Esophagus squamous epithelium (tissue), 5 donors: Measurements from ENCODE around the gene SLC4A3. TPM values are rescaled to one million over a fixed set of nuclear protein-coding genes. Genes with fewer than 3 reads are reported as not detected.

ENCODE experiments used
- DNase-seq: peaks from one replicate; lab custom pipeline; 2025; lab: John Stamatoyannopoulos, UW
- H3K27ac ChIP-seq, 4 donors: fragments of 200-600 bp; sonication (generic); one replicate each; pipeline ENCODE4 v1.5.1; 2016 to 2019; ENCODE audit warnings: mild to moderate bottlenecking in 1 of 4
- H3K27me3 ChIP-seq, 4 donors: fragments of 200-600 bp; sonication (generic); 1 replicate in 3 of 4; 2 replicates in 1 of 4; pipeline versions ENCODE4 v1.5.1 to v1.6.0; 2017 to 2021; ENCODE audit warnings: antibody characterized with exemption in 1 of 4
- H3K36me3 ChIP-seq, 3 donors: fragments of 200-600 bp; sonication (generic); one replicate each; pipeline ENCODE4 v1.5.1; 2016 to 2019
- H3K4me1 ChIP-seq, 3 donors: fragments of 200-600 bp; sonication (generic); one replicate each; pipeline ENCODE4 v1.5.1; 2017 to 2019
- H3K4me3 ChIP-seq, 4 donors: fragments of 200-600 bp; sonication (generic); 1 replicate in 3 of 4; 2 replicates in 1 of 4; pipeline ENCODE4 v1.5.1; 2016 to 2019; ENCODE audit warnings: mild to moderate bottlenecking in 2 of 4, moderate library complexity in 1 of 4
- H3K9me3 ChIP-seq, 3 donors: fragments of 200-600 bp; sonication (generic); one replicate each; pipeline ENCODE4 v1.5.1; 2016 to 2019
- CTCF ChIP-seq, 6 experiments: fragments of 450-650 bp in 4 of 6; fragments of 200-600 bp in 2 of 6; sonication (generic) in 2 of 6; IDR thresholded peaks; one replicate each; pipeline ENCODE4 v1.5.1; 2016 to 2019; ENCODE audit warnings: antibody characterized with exemption in 6 of 6, mild to moderate bottlenecking in 4 of 6, moderate library complexity in 4 of 6
- POLR2A ChIP-seq, 4 donors: fragments of 450-650 bp; IDR thresholded peaks; one replicate each; pipeline ENCODE4 v1.6.1; 2017; ENCODE audit warnings: antibody characterized with exemption in 4 of 4, mild to moderate bottlenecking in 4 of 4, moderate library complexity in 3 of 4
- WGBS, 2 donors: methylation state at CpG; one replicate each; pipeline ENCODE4 v1.1.5; 2018; 5-methylcytosine and 5-hydroxymethylcytosine counted together
- intact Hi-C: fragments of 100-400 bp; cut with DNase I; formaldehyde crosslinking; loops from one replicate; pipeline ENCODE4 v1.15.0; 2022
- total RNA-seq, 4 donors: library from RNA; depleted of rRNA; stranded (reverse); fragments of >200 nt; gene quantifications; one replicate each; pipeline ENCODE4 v1.1.0, GENCODE V29; 2016
- donor health status: DM: yes; HTN: yes; CAD: no.

The SLC4A3 gene
- total RNA-seq, 4 donors from 2014 or later: 1.1 to 4.0 (median 2.2) TPM

GRCh38 chr2:219664041-219664440 lies 36.6 kb downstream of the SLC4A3 start:
- 89 to 96% methylated on average over 5 of the region's 5 CpGs for WGBS, 2 donors
- DNase-seq: no peak

GRCh38 chr2:219664944-219665343 lies 37.5 kb downstream of the SLC4A3 start:
- no peak for DNase-seq

More at GRCh38 chr2:219664041-219664440, 36.6 kb downstream of the SLC4A3 start:
- peaks cover 0 to 6% (median 0%) of the 10 kb centered on the region in 3 donors for H3K9me3 ChIP-seq
- TF ChIP-seq POLR2A (IDR thresholded peaks at IDR 0.05) (no peak), CTCF (IDR thresholded peaks at IDR 0.05) (no peak)
- H3K4me1 ChIP-seq: peaks cover 0 to 7% (median 0%) of the 10 kb centered on the region in 3 donors
- H3K36me3 ChIP-seq: no peaks in the 10 kb centered on the region
- no peak overlapping the region for H3K4me3 ChIP-seq
- no peak overlapping the region for H3K27ac ChIP-seq
- intact Hi-C loops: no loop called here
- H3K27me3 ChIP-seq: peaks cover 0 to 12% (median 0%) of the 10 kb centered on the region in 4 donors

GRCh38 chr2:219665926-219666325 lies 38.5 kb downstream of the SLC4A3 start:
- TF ChIP-seq CTCF (IDR thresholded peaks at IDR 0.05): no peak
- no peak for TF ChIP-seq POLR2A (IDR thresholded peaks at IDR 0.05)
- WGBS, 2 donors: 64 to 75% methylated on average over 6 of the region's 6 CpGs
- Histone ChIP-seq H3K27me3 (peaks cover 0 to 5% (median 0%) of the 10 kb centered on the region in 4 donors), H3K4me3 (no peak overlapping the region), H3K9me3 (peaks cover 0 to 6% (median 0%) of the 10 kb centered on the region in 3 donors), H3K4me1 (peaks cover 0 to 7% (median 0%) of the 10 kb centered on the region in 3 donors), H3K27ac (peak overlapping the region in 1 of 4 donors; percentile 10), H3K36me3 (no peaks in the 10 kb centered on the region)
- no peak for DNase-seq
- intact Hi-C loops: no loop called here

More at GRCh38 chr2:219664944-219665343, 37.5 kb downstream of the SLC4A3 start:
- Histone ChIP-seq H3K36me3 (no peaks in the 10 kb centered on the region), H3K27me3 (peaks cover 0 to 5% (median 0%) of the 10 kb centered on the region in 4 donors), H3K4me3 (no peak overlapping the region), H3K27ac (no peak overlapping the region), H3K9me3 (peaks cover 0 to 6% (median 0%) of the 10 kb centered on the region in 3 donors), H3K4me1 (peaks cover 0 to 7% (median 0%) of the 10 kb centered on the region in 3 donors)
- TF ChIP-seq CTCF (IDR thresholded peaks at IDR 0.05): no peak
- no peak for TF ChIP-seq POLR2A (IDR thresholded peaks at IDR 0.05)
- 42 to 46% methylated on average over 4 of the region's 4 CpGs for WGBS, 2 donors
- intact Hi-C loops: no loop called here

GRCh38 chr2:219668316-219668715 lies 40.9 kb downstream of the SLC4A3 start:
- no peak for DNase-seq
- Histone ChIP-seq H3K4me1 (peaks cover 0 to 7% (median 0%) of the 10 kb centered on the region in 3 donors), H3K36me3 (no peaks in the 10 kb centered on the region), H3K9me3 (no peaks in the 10 kb centered on the region), H3K27ac (no peak overlapping the region), H3K4me3 (no peak overlapping the region), H3K27me3 (peaks cover 0 to 2% (median 0%) of the 10 kb centered on the region in 4 donors)
- 77 to 82% methylated on average over 5 to 10 of the region's 15 CpGs for WGBS, 2 donors
- intact Hi-C loops: no loop called here
- no peak for TF ChIP-seq CTCF (IDR thresholded peaks at IDR 0.05)
- TF ChIP-seq POLR2A (IDR thresholded peaks at IDR 0.05): no peak

GRCh38 chr2:219670386-219670785 lies 43.0 kb downstream of the SLC4A3 start:
- H3K9me3 ChIP-seq: no peaks in the 10 kb centered on the region
- no peaks in the 10 kb centered on the region for H3K36me3 ChIP-seq
- WGBS, 2 donors: 67 to 77% methylated on average over 6 of the region's 6 CpGs
- intact Hi-C loops: no loop called here
- H3K4me1 ChIP-seq: peaks cover 0 to 11% (median 0%) of the 10 kb centered on the region in 3 donors
- no peak for DNase-seq
- no peak overlapping the region for H3K27ac ChIP-seq
- H3K27me3 ChIP-seq: peaks cover 0 to 12% (median 0%) of the 10 kb centered on the region in 4 donors
- H3K4me3 ChIP-seq: no peak overlapping the region
- TF ChIP-seq CTCF (IDR thresholded peaks at IDR 0.05) (no peak), POLR2A (IDR thresholded peaks at IDR 0.05) (no peak)
